Stimulated activated naive CD4-positive, alpha-beta T cell (primary cell): ENCODE data around the gene TPTE.
"Not testable (repeated sequence)": the region's sequence is repeated elsewhere in the genome, so short reads cannot be mapped to it uniquely, and the experiment has no call there.

Experiments
- DNase-seq, 6 experiments: peaks; one replicate each; lab custom pipeline; 2025; lab: John Stamatoyannopoulos, UW

The TPTE gene

DNA sequence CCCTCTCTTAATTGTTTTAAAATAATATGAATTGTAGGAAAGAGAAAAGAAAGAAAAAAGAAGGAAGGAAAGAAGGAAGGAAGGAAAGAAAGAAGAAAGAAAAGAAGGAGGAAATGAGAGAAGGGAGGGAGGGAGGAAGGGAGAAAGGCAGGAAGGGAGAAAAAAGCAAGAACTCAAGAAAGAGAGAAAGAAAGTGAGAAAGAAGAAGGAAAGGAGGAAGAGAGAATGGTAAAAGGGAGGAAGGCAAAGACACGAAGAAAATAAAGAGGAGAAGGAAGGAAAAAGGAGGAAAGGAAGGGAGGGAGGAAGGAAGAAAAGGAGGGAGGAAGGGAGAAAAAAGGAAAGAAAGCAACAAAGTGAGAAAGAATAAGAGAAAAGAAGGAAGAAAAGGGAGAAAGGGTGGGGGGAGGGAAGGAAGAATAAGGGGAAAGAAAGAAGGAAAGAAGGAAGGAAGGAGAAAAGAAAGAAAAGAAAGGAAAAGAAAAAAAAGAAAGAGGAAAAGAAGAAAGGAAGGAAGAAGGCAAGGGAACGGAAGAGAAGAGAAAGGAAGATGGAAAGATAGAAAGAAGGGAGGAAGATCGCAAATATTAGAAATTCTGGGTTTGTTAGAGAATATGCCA, 95.9 kb downstream of the TPTE start:
- DNase-seq: not testable (repeated sequence)

- no peak for DNase-seq
Measured at GRCh38 chr21:10627316-10627863, 106.0 kb downstream of the TPTE start.

GRCh38 chr21:10629239-10629638, 107.9 kb downstream of the TPTE start:
- not testable (repeated sequence) for DNase-seq

GRCh38 chr21:10630829-10631228, 109.4 kb downstream of the TPTE start:
- not testable (repeated sequence) for DNase-seq

DNA sequence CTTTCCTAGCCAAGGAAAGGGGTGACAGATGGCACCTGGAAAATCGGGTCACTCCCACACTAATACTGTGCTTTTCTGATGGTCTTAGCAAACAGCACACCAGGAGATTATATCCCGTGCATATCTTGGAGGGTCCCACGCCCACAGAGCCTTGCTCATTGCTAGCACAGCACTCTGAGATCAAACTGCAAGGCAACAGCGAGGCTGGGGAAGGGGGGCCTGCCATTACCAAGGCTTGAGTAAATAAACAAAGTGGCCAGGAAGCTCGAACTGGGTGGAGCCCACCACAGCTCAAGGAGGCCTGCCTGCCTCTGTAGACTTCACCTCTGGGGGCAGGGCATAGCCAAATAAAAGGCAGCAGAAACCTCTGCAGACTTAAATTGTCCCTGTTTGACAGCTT, 109.9 kb downstream of the TPTE start:
- DNase-seq: not testable (repeated sequence)

DNA sequence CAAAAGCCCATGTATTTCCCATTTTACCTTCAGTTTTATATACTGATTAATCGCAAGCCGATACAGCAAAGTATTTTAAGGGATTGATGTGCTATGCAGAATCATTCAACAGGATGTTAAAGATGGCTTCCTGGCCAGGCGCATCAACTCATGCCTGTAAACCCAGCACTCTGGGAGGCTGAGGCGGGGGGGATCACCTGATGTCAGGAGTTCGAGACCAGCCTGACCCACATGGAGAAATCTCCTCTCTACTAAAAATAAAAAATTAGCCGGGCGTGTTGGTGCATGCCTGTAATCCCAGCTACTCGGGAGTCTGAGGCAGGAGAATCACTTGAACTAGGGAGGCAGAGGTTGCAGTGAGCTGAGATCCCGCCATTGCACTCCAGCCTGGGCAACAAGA, 116.8 kb downstream of the TPTE start:
- not testable (repeated sequence) for DNase-seq

DNA sequence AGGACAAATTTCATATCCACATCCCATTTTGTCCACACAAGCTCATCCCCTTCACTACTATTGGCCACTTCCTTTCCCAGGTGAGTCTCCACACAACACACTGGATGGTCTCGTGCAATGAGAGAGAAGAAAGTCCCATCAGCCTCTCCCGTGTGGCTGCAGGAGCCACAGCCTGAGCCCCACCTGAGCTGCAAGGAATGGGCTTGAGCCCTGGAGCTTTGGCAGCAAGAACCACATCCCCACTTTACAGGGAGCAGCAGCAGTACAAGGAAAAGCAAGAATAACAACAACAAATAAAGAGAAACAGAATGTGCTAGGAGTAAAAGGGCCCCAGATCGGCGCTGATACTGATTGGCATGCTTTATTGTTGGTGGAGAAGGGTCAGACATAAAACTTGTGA, 117.7 kb downstream of the TPTE start:
- DNase-seq: no peak

GRCh38 chr21:10639746-10640145, 118.4 kb downstream of the TPTE start:
- DNase-seq: not testable (repeated sequence)

- no peak for DNase-seq
Measured at GRCh38 chr21:10640446-10640845, 119.1 kb downstream of the TPTE start.

- no peak for DNase-seq
Measured at GRCh38 chr21:10641107-10641506, 119.7 kb downstream of the TPTE start.

GRCh38 chr21:10645667-10646066, 124.3 kb downstream of the TPTE start:
- DNase-seq: not testable (repeated sequence)

DNA sequence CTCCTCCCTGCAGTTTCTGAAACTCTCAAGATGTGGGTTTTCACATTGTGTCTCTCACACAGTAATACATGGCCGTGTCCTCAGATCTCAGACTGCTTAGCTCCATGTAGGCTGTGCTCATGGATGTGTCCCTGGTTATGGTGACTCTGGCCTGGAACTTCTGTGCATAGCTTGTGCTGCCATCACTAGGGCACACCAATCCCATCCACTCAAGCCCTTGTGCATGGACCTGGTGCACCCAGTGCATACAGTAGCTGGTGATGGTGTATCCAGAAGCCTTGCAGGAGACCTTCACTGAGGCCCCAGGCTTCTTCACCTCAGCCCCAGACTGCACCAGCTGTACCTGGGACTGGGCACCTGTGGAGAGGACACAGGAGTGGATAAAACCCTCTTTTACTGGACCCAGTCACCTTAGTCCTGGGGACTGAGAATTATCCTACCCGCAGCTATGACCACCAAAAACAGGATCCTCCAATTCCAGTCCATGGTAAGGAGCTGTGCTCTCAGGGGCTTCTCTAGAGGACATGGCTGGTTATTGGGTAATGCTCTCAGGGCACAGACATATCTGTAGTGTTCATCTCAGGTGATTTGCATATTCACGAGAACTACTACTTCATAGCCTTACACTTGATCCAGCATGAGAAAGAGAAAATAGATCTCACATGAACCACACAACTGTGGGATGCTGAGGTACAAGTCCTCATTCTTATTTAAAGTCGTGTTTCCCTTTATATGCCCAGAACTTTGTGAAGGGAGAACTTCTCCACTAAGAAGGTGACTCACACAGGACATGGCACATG, 128.2 kb downstream of the TPTE start:
- DNase-seq: not testable (repeated sequence)

- DNase-seq: not testable (repeated sequence)
Measured at GRCh38 chr21:10650297-10650696, 128.9 kb downstream of the TPTE start.
